ENCODE data around the gene NCAPH2.

The NCAPH2 gene

DNA sequence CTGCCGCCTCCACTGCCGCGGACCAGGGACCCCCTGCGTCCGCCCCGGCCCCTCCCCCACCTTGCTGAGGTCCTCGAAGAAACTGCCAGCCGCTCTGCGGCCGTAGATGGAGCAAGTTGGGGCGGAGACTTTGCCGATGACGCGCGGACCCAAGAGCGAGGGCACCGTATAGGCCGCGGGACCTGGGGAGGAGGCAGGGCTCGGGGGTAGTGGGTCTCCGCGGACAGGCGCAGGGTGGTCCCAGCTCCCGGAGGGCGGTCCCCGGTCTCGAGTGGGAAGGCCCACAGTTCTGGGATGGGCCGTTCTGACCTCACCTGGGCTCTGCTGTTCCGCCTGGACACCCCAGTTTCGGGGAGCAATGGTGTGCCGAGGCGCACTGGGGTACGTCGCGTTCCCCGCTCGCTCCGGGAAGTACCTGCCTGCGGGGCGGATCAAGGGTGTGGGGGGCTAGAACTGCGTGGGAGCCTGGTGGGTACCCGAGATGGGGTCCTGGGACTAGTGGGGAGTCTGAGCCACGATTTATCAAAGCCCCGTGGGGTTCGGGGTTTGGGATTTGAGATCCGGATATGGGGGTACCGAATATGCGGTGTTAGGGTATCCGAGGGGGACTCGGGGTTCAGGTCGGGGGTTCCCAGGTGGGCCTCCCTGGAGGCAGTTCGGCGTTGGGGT, 23.0 kb downstream of the NCAPH2 start:
- DNase-seq (ENCODE audit: low spot score) = peak; percentile 80

DNA sequence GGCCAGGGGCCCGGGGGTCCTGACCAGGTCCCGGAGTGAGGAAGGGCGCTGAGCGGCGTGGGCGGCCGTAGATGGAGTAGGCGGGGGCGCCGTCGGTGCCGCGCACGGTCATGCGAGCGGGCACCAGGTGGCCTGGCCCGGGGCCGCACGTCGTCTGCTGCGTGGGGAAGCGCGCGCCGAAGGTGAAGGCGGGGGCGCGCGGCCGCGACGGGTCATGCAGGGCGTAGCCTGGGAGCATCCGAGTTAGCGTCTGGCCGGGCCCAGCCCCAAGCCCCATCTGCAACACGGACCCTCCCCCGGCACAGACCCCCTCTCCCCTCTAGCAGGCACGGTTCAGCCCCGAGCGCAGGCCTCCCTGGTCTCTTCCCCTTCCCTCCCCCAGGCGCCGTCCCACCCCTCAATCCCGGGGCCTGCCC, 23.5 kb downstream of the NCAPH2 start:
- DNase-seq (ENCODE audit: low spot score) = peak; percentile 42

DNA sequence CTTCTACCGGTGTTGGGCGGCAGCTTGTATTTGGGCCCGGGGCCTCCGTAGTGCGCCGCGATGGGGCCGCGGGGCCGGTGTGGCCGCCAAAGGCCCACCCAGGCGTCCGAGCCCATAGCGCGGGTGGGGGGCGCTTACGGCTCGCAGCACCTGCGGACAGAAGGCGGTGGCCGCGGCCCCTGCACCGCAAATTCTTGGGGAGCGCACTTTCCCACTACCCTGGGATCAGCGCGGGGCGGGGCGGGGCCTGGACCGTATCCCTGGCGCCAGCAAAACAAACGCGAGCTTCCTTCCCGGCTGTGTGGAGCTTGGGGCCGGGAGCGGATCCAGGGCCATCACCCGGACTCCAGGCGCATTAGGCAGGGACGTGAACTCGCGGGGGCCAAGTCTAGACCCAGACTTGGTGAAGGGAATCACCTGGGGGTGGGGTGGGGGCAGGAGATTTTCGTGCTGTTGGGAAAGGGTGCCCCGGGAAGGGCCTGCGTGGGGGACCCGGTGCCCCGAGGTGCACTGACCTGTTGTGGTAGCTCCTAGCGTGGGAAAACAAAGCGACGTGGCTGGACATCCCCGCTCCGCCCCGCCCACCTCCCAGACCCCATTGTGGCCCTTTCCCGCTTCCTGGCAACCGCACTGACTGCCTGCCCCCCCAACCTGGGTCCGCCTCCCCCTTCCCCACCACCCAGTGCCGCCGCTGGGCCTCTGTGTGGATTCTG, 24.1 kb downstream of the NCAPH2 start:
- DNase-seq (ENCODE audit: low spot score) = peak; percentile 64

GRCh38 chr22:50532824-50533796, 25.1 kb downstream of the NCAPH2 start:
- DNase-seq (ENCODE audit: low spot score) = no peak

DNA sequence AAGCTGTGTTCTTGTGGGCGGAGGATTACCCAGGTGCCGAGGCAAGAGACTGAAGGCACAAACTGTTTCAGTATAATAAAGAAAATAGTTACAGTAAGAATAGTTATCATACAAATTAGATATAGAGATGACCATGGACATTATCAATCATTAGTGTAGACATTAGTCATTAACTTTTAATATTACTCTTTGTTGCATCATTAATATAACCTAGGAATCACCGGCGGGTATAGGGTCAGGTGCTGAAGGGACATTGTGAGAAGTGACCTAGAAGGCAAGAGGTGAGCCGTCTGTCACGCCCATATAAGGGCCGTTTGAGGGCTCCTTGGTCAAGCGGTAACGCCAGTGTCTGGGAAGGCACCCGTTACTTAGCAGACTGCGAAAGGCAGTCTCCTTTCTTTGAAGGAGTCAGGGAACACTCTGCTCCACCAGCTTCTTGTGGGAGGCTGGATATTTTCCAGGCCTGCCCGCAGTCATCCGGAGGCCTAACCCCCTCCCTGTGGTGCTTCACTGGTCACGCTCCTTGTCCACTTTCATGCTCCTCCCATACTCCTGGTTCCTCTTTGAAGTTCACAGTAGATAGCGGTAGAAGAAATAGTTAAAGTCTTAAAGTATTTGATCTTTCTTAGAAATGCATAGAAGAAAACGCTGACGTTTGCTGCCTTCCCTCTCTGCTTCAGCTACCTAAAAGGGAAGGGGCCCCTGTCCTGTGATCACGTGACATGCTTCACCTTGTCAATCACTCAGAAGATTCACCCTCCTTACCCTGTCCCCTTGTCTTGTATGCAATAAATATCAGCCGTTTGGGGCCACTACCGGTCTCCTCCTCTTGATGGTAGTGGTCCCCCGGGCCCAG, 26.1 kb downstream of the NCAPH2 start:
- peak; percentile 59 for DNase-seq (ENCODE audit: low spot score)

DNA sequence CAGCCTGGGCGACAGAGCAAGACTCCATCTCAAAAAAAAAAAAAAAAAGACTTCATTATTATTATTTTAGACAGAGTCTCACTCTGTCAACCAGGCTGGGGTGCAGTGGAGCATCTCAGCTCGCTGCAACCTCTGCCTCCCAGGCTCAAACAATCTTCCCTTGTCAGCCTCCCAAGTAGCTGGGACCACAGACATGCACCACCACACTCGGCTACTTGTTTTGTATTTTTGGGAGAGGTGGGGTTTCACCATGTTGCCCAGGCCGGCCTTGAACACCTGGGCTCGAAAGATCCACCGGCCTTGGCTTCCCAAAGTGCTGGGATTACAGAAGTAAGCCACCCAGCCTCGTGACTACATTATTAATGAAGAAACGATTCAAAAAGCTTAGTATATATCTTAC, 27.1 kb downstream of the NCAPH2 start:
- no peak for DNase-seq (ENCODE audit: low spot score)

DNA sequence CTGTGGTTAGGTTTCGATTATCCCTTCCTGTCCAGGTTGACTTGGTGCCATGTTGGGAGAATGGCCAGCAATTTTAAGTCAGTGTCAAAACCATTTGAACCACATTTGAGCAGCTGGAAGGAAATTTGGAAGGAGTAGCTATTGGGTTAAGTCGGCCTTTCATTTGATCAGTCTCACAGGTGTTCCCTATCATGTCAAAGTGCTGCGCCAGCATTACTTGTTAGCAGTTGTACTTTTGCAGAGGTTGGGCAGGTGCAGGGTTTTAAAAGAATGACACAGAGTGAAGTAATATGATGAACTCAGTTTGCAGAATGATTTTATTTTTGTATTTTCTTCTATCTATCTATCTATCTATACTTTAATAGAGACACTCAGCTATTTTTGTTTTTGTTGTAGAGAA, 28.2 kb downstream of the NCAPH2 start:
- no peak for DNase-seq (ENCODE audit: low spot score)

DNA sequence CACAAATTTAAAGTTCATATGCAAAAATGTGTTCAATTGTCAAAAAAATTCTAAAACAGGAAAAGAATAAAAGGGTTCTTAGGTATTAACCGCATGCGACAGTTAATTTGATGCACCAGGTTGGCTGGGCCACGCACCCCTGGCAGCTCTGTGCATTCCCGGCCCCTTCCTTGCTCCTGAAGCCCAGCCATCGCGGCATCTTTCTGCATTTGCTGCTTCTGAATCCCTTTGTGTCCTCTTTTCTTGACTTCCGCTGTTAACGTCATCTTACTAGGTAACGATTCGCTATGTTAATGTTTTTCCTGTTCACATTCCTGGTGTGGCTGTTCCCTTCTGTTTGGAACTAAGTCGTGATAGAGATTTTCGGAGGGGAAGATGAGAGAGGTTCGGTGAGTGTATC, 29.7 kb downstream of the NCAPH2 start:
- no peak for DNase-seq (ENCODE audit: low spot score)

- no peak for DNase-seq (ENCODE audit: low spot score)
These were observed 32.4 kb downstream of the NCAPH2 start for GRCh38 chr22:50540381-50540780.

- peak; percentile 71 for DNase-seq (ENCODE audit: low spot score)
These were observed 33.6 kb downstream of the NCAPH2 start for GRCh38 chr22:50541667-50542026.

DNA sequence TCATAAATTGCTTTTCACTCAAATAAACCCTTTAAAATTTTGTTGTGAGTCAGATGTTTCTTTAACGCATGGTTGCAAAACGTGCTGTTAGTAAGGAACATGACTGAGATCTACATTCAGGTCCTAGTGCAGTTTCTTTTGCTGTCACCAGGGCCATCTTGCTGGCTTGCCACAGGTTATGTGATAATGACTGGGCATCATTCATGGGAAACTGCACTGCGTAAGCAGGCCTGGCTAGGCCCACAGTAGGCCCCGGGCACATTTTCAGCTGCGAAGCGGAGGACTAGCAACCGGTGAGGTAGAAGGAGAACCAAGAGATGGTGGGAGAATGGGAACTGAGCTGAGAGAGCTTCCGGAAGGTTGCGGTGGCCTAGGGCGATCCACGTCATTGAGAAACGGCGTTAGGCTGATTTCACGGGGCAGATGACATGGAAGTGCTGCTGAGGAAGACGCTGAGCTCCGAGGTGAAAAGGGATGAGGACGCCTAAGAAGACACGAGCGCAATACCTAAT, 34.4 kb downstream of the NCAPH2 start:
- DNase-seq (ENCODE audit: low spot score) = no peak

GRCh38 chr22:50544078-50544745, 36.2 kb downstream of the NCAPH2 start:
- peak; percentile 83 for DNase-seq (ENCODE audit: low spot score)

DNA sequence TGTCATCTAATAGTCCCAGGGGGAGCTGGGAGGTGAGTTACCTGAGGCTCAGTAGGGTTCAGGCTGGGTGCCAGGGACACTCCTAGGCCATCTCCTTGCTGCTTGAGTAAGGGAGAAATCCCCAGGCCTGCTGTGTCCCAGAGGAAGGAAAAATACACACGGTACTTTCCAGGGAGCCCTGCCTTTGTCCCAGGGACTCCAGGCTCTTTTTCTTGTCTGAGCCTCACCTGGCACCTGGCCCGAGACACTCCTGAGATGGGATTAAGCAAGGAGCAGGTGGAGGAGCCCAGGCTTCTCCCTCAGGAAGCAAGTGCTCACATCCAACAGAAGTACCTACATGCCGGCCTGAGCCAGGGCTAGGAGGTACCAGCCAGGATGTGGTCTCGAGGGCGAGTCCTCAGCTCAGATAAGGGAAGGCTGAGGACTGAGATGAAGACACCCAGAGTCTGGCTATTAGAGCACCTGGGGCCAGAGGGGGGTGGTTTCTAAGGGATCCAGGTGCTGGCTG, 36.8 kb downstream of the NCAPH2 start:
- DNase-seq (ENCODE audit: low spot score) = peak; percentile 50

GRCh38 chr22:50545522-50546325, 37.7 kb downstream of the NCAPH2 start, which contains the start of gene KLHDC7B:
Gene KLHDC7B, plus strand, starts transcription at chr22:50545899. Its CDS starts 345 bp downstream, at chr22:50546244.
- DNase-seq (ENCODE audit: low spot score) = no peak

DNA sequence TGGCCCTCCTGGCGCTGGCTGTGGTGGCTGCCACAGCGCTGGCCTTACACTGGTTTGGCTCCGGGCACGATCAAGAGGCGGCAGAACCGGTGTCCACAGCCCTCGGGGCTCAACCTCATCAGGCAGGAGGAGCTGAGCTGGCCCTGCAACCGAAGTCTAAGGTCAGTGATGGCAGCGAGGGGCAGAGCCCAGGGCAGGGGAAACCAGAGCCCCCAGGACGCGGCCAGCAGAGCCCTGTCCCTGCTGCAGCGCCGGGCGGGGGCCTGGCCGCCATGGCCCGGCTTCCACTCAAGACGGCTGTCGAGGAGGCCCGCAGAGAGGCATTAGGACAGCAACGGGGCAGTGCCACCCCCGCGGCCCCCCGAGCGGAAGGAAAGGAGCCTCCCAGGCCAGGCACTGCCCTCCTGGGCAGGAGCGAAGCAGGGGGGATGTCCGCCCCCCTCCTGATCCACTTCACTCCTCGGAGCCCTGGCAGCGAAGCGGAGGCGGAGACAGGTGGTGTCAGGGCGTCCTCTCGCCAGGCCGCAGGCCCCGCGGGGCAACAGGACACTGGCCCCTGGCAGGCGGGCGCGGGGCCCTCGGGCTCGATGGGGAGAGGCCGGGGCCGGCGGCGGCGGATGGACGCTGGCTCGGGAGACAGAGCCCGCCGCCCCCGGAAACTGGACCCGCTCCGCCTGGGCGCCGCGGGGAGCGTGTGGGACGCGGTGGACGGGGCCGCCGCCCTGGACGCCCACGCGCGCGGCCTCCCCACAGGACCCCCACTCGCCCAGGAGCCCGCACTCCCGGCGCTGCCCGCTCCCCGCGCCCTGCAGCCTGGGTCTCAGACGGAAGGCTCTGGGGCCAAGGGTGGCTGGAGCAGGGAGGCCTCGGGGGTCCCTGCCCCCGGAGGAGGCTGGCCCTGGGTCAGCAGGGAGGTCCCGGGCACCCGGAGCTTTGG, 38.6 kb downstream of the NCAPH2 start:
- DNase-seq (ENCODE audit: low spot score) = no peak

DNA sequence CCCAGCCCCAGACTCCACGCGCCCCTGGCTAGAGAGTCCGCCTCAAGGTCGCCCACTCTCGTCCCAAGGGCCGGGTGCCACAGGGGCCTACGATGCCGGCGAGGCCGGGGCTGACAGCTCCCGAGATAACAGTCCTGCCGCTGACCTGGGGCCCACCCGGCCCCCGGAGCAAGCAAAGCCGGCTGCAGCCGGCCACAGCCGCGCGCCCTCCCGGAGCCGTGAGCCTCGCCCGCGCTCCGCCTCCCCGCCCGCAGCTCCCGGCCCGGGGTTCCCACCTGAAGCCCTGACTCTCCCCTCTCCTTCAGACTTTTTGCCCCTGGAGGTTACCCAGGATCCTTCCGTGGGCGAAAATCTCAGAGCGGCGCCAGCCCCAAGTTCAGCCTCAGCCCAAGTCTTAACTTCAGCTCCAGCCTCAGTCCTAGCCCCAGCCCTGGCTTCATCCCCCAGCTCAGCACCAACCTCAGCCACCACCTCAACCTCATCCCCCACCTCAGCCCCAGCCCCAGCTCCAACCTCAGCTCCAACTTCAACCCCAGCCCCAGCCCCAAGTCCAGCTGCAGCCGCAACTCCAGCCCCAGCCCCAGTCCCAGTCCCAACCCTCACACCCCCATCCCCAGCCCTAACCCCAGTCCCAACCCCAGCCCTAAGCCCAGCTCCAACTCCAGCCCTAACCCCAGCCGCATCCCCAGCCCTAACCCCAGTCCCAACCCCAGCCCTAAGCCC, 39.4 kb downstream of the NCAPH2 start:
- no peak for DNase-seq (ENCODE audit: low spot score)

GRCh38 chr22:50548040-50548920, 40.3 kb downstream of the NCAPH2 start:
- no peak for DNase-seq (ENCODE audit: low spot score)

Measured in kidney tubule cell (primary cell).